ENCODE results near the gene YES1. TPM values are rescaled to one million over a fixed set of nuclear protein-coding genes. Genes with fewer than 3 reads are reported as not detected.
A peak's percentile ranks its signal among the peaks of the same experiment; 100 is the strongest.

Gene YES1
- total and polyA plus RNA-seq, 2 of the 13 experiments (the other 11 are each of a cell fraction or from before 2014, with no cell fraction given) = 17.2 to 70.8 TPM

DNA sequence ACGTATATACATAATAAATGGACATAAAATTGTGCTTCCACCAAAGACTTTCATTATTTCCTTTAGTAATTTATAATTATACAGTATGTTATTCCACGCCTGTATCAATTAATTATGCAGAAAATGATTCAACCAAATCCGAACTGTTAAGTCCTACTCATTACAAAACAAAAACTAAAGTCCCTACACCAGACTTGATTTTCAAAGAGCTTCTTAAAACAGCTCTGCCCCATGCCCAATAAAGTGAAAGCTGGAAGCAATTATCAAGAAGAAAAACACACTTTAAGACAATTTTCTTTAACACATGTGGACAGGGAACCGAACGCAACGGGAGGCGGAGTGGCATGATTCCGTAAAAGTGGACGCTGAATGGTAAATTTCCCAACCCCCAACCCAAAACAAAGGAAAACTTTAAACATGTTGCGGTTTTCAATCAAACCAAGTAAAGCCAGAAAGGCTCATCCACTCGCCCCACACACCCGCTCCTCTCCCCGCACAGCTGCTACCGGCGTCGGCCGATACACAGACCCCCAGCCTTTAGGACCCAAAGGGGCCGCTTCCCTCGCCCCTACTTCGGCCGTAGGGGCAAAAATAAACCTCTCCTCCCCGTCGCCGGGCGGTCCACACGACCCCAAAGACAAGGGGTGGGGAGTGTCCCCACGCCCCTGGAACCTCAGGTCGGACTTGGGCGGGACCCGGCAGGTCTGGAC, 705 bp downstream of the YES1 start (continued):
- TF ChIP-seq ZNF616 (CRISPR knock-in tag; IDR thresholded peaks at IDR 0.05; ENCODE audit: low read depth) = no peak
- TF ChIP-seq, protein P1, sequence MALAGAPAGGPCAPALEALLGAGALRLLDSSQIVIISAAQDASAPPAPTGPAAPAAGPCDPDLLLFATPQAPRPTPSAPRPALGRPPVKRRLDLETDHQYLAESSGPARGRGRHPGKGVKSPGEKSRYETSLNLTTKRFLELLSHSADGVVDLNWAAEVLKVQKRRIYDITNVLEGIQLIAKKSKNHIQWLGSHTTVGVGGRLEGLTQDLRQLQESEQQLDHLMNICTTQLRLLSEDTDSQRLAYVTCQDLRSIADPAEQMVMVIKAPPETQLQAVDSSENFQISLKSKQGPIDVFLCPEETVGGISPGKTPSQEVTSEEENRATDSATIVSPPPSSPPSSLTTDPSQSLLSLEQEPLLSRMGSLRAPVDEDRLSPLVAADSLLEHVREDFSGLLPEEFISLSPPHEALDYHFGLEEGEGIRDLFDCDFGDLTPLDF (CRISPR knock-in tag; IDR thresholded peaks at IDR 0.05) = peak; percentile 7; the same call in 1 of the 2 replicates
- TF ChIP-seq, protein P2, sequence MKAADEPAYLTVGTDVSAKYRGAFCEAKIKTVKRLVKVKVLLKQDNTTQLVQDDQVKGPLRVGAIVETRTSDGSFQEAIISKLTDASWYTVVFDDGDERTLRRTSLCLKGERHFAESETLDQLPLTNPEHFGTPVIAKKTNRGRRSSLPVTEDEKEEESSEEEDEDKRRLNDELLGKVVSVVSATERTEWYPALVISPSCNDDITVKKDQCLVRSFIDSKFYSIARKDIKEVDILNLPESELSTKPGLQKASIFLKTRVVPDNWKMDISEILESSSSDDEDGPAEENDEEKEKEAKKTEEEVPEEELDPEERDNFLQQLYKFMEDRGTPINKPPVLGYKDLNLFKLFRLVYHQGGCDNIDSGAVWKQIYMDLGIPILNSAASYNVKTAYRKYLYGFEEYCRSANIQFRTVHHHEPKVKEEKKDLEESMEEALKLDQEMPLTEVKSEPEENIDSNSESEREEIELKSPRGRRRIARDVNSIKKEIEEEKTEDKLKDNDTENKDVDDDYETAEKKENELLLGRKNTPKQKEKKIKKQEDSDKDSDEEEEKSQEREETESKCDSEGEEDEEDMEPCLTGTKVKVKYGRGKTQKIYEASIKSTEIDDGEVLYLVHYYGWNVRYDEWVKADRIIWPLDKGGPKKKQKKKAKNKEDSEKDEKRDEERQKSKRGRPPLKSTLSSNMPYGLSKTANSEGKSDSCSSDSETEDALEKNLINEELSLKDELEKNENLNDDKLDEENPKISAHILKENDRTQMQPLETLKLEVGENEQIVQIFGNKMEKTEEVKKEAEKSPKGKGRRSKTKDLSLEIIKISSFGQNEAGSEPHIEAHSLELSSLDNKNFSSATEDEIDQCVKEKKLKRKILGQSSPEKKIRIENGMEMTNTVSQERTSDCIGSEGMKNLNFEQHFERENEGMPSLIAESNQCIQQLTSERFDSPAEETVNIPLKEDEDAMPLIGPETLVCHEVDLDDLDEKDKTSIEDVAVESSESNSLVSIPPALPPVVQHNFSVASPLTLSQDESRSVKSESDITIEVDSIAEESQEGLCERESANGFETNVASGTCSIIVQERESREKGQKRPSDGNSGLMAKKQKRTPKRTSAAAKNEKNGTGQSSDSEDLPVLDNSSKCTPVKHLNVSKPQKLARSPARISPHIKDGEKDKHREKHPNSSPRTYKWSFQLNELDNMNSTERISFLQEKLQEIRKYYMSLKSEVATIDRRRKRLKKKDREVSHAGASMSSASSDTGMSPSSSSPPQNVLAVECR (CRISPR knock-in tag; IDR thresholded peaks at IDR 0.05; ENCODE audit: borderline replicate concordance) = no peak
- peak; percentile 12; the same call in 1 of the 2 replicates for TF ChIP-seq HNF4A (CRISPR knock-in tag; IDR thresholded peaks at IDR 0.05)

DNA sequence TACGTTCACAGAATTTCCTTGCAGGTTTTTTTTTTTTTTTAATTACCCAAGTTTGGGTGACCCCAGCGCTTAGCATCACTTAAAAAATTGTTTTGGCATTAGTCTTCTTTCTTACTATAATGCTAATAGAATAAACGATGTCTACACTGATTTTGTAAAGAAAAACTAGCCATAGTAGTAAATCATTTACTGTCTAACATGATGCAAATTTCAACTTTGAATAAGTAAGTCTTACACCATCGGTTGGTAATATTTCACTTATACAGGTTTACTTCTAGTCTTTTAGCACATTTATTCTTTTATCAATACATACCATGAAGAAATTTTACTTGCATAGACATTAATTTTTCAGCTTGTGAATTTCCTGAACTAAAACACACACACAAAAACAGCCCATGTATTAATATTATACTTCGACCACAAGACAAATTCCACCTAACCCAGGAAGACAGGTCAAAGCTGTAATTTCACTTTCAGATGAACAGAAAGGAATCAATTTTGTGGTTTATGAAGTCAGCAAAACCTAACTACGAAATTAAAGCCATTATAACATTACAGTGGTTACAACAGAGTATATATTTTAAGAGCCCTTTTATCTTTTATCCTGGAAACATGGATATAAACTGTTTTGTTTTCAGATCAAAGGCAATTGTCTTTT, 1.9 kb downstream of the YES1 start:
- no peaks in the 10 kb centered on the region for H3K36me3 ChIP-seq (replicated peaks in 1 of 2; ENCODE audit: control insufficient read depth in 1 of 2, insufficient read depth in 2 of 2, low read length in 2 of 2)
- no peak overlapping the region for H2AFZ ChIP-seq (ENCODE audit: low read length)
- H3K27ac ChIP-seq (ENCODE audit: extremely low read length, insufficient read depth, low read length) = peak overlapping the region; percentile 89
- POLR2A ChIA-PET = no interaction called here
- BruUV-seq (replicated peaks) = no TSS peak
- intact Hi-C loops (cut with micrococcal nuclease; ENCODE audit: unreplicated experiment) = loop anchor here (2.0 kb wide), 1 partner anchor 39 kb away; no protein-coding TSS in a partner anchor
- no peaks in the 10 kb centered on the region; a peak in 1 of 5 replicates for H3K27me3 ChIP-seq (ENCODE audit: control insufficient read depth in 1 of 2, insufficient read depth in 2 of 2, low read length in 2 of 2)
- peaks cover 53% of the 10 kb centered on the region for H3K4me1 ChIP-seq (ENCODE audit: insufficient read depth, low read length)
- no peak for DNase-seq (ENCODE audit: low spot score)
- peaks cover 67% of the 10 kb centered on the region for H3K79me2 ChIP-seq (ENCODE audit: insufficient read depth, low read length)
- peak overlapping the region; percentile 96 for H3K4me2 ChIP-seq (ENCODE audit: low read depth, low read length)
- in situ Hi-C loops (cut with HindIII; ENCODE audit: extremely low pct_ligation_motif_present, low pct_unique_long_range_greater_than_20kb) = no loop called here
- 2% methylated on average over 6 of the region's 6 CpGs for WGBS (ENCODE audit: low lambda C conversion rate)
- no peaks in the 10 kb centered on the region for H3K9me3 ChIP-seq (ENCODE audit: low read length)
- H3K4me3 ChIP-seq (replicated peaks in 1 of 3; ENCODE audit: insufficient read depth in 1 of 3, low read depth in 2 of 3, low read length in 3 of 3) = peak overlapping the region; percentile 99; a peak in 5 of 6 replicates
- CTCF ChIA-PET (ENCODE audit: low intra/inter-chr PET ratio, low total read pairs) = no interaction called here
- peaks cover 24% of the 10 kb centered on the region for H4K20me1 ChIP-seq (ENCODE audit: insufficient read depth, low read length)
- peak overlapping the region; percentile 90 for H3K9ac ChIP-seq (ENCODE audit: insufficient read depth, low read depth, low read length)
- ATAC-seq = no peak
- no peak for FAIRE-seq
- TF ChIP-seq ASH2L (IDR thresholded peaks at IDR 0.05; ENCODE audit: insufficient read length, low read depth, low read length) = peak; percentile 44
- peak; percentile 44; the same call in 1 of the 2 replicates for TF ChIP-seq CEBPB (IDR thresholded peaks at IDR 0.05; ENCODE audit: borderline replicate concordance, low read depth, low read length)
- TF ChIP-seq CREM (IDR thresholded peaks at IDR 0.05) = 0 out of 2 replicates have a peak, but pooled peaks have one; percentile 8
- no peak for TF ChIP-seq CREM (CRISPR knock-in tag; IDR thresholded peaks at IDR 0.05)

All from HepG2 (cell line).